ENCODE results near the gene HCRTR2. TPM values are rescaled to one million over a fixed set of nuclear protein-coding genes. Genes with fewer than 3 reads are reported as not detected.
"Not testable (repeated sequence)": the region's sequence is repeated elsewhere in the genome, so short reads cannot be mapped to it uniquely, and the experiment has no call there.

The HCRTR2 gene
- not detected for total RNA-seq

DNA sequence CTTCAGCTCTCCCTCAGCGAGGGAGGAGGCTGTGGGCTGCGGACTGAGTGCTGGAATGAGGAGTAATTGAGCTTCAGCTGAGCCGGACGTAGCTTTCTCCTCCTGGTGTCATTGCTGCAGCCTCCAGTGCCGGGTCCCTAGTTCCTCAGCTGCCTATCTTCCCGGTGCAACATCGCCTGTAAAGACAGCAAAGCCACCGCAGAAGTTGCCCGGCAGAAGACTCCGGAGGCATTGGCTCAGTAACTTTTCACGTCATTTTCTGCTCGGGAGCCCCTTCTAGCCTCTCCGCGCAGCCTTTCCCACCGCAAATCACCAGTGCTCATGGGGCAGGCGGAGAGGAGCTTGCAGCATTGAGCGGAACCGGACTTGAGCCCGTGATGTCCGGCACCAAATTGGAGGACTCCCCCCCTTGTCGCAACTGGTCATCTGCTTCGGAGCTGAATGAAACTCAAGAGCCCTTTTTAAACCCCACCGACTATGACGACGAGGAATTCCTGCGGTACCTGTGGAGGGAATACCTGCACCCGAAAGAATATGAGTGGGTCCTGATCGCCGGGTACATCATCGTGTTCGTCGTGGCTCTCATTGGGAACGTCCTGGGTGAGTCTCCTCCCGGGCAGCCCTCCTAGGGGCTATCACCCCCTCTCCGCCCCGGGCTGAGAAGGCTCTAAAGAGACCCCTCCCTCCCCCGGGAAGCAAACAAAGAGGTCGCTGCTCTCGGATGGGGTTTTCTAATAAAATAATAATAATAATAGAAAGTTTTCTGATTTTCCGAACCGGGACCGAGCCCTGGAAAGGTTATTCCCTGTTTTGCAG lies at the start of gene HCRTR2:
TSS of gene HCRTR2 (plus strand) at position 305 of the 816 bp plus-strand sequence. CDS start at position 378, 73 bp downstream.
- DNase-seq, result no peak

DNA sequence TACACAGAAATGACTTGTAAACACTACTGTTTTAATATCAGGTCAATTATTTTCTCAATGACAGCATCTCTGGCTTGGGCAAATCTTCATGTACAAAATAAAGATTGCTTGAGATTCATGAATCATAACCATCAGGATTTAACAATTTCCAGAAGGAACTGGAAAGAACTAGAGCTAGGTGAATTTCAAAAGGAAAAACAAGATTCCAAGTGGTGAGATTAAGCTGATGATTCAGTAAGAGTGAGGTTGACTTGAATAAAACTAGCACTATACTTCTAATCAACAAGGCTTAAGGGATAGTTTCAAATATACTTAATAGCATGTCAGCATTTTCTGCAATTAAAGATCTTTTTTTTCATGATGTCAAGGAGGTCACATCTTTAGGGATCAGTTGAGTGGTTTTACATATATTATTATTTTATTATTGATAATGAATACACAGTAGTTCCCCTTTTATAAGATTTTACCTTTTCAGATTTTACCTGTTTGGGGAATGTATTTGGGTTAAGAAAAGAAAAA lies 43.5 kb upstream of the HCRTR2 start:
- no peak for DNase-seq

GRCh38 chr6:55131616-55132015 lies 42.7 kb upstream of the HCRTR2 start:
- DNase-seq, result no peak

- no peak for DNase-seq
These were observed 37.4 kb upstream of the HCRTR2 start for GRCh38 chr6:55136916-55137315.

DNA sequence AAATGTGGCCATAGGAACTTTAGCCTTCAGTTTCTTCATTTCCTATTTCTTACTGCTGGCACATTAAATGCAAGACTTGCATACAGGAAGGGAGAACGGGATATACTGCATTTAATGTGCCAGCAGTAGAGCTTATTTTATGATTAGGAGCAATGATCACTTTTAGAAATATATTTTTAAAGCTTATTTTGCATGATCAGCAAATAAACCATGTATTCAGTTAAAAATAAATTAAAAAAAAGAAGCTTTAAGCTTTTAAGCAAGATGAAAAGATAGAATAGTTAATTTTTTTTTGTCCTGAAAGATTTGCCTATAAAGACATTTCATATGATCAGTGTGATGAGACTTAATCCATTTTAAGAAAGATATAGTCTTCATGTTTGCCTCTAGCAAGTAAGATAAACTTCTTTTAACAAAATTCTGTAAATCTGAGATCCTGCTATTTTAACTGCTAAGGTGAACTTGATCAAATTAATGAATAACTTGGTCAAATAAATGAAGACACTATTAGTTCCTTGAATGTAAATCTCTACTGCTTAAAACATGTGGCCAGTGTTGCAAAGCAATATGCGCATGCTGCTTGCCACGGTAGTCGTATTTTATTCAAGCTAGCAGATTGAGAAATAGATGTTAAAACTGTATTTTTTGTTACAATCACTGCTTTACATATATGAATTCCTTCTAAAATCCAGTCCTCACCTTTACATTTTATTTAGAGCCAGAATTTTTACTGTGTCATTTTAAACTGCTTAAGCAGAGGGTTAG lies 36.2 kb upstream of the HCRTR2 start:
- DNase-seq, result no peak

GRCh38 chr6:55141611-55142010 lies 32.7 kb upstream of the HCRTR2 start:
- no peak for DNase-seq

DNA sequence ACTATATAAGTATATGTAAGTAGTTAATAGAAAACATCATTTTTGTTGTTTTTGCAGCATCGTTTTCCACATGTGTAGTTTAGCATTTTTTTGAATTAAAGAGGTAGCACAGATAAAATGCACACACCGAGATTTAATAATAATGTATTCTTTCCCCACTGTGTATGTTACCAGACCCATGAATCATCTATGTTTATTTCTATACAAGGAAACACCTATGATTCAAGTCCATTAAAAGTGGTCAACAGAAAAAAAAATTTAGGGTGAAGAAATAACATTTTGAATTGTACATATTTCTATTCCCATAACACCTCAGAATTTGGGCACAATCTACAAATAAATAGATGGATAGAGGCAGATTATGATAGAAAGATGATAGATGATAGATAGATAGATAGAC lies 31.7 kb upstream of the HCRTR2 start:
- no peak for DNase-seq

DNA sequence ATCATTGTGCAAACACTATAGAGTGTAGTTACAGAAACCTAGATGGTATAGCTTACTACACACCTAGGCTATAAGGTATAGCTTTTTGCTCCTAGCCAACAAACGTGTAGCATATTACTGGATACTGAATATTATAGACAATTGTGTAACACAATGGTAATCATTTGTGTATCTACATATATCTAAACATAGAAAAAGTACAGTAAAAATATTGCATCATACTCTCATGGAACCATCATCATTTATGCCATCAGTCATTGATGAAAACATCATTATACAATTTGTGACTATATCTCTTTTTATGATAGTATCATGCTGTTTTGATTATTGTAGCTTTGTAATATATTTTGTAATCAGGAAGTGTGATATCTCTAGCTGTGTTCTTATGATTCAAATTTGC lies 21.0 kb upstream of the HCRTR2 start:
- no peak for DNase-seq

DNA sequence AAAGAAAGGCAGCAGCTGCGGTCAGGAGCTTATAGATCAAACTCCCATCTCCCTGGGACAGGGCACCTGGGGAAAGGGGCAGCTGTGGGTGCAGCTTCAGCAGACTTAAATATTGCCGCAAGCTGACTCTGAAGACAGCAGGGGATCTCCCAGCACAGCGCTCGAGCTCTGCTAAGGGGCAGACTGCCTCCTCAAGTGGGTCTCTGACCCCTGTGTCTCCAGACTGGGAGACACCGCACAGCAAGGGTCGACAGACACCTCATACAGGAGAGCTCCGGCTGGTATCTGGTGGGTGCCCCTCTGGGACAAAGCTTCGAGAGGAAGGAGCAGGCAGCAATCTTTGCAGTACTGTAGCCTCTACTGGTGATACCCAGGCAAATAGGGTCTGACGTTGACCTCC lies 15.5 kb upstream of the HCRTR2 start:
- DNase-seq, result not testable (repeated sequence)

- no peak for DNase-seq
These were observed 6.5 kb upstream of the HCRTR2 start for GRCh38 chr6:55167860-55168259.

GRCh38 chr6:55175078-55176049 lies 1.0 kb downstream of the HCRTR2 start:
- no peak for DNase-seq

DNA sequence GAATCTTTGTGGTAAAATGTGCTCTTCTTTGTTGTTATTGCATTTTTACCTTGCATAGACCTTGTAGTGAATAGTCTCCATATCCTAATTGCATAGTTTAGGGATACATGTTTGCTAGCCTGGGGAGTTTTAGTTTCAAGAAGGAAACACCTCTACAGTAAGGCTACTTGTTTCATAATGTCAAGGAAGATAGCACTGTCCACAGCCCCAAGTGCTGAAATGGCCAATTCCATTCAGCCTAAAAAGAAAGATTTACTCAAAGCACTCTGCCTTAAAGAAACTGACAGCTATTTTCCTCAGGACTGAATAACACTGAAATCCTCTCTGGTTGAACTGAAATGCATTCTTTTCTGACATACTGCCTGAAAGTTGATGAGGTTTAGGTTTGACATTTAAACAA lies 2.6 kb downstream of the HCRTR2 start:
- DNase-seq, result no peak

- no peak for DNase-seq
These were observed 5.9 kb downstream of the HCRTR2 start for GRCh38 chr6:55180258-55180657.

DNA sequence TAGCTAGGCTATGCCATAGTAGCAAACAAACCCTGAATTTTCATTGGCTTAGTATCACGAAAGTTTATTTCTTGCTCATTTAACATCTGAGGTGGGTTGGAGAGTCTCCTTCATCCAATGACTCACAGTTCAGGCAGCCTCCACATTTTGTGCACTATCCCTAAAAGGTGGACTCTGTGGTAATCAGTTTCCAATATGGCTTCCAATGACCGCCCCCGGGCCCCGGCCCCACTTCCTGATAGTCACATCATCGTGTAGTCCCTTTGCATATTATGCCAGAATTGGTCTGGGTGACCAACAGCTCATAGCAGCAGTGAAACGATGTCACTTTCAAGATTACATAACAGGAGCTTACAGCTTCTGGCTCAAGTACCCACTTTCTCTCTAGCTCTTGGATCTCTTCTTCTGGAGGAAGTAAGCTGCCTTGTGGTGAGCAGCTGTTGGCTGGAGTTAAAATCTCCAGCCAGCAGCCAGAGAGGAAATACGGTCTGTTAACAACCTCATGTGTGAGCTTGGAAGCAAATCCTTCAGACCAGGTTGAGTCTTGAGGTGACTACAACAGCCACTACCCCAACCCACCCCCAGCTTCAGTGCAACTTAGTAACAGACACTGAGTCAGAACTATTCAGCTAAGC lies 7.8 kb downstream of the HCRTR2 start:
- DNase-seq, result no peak

- no peak for DNase-seq
These were observed 10.6 kb downstream of the HCRTR2 start for GRCh38 chr6:55184782-55185530.

- DNase-seq, result no peak
These were observed 24.4 kb downstream of the HCRTR2 start for GRCh38 chr6:55198715-55199114.

- no peak for DNase-seq
These were observed 24.9 kb downstream of the HCRTR2 start for GRCh38 chr6:55199239-55199638.

- no peak for DNase-seq
These were observed 34.5 kb downstream of the HCRTR2 start for GRCh38 chr6:55208478-55209458.

GRCh38 chr6:55210952-55211351 lies 36.6 kb downstream of the HCRTR2 start:
- no peak for DNase-seq

- no peak for DNase-seq
These were observed 37.8 kb downstream of the HCRTR2 start for GRCh38 chr6:55212156-55212555.

All from effector CD4-positive, alpha-beta T cell (primary cell).